NCI-H2196 (cell line): ENCODE data around the gene CTNNBL1.
"Not testable (repeated sequence)": the region's sequence is repeated elsewhere in the genome, so short reads cannot be mapped to it uniquely, and the experiment has no call there.

ENCODE experiments used
- DNase-seq: peaks from one replicate; lab custom pipeline; 2025; ENCODE audit not compliant: unreplicated experiment; lab: John Stamatoyannopoulos, UW

CTNNBL1 gene

GRCh38 chr20:37848706-37849105 lies 154.9 kb downstream of the CTNNBL1 start:
- DNase-seq, result no peak

GRCh38 chr20:37849156-37849555 lies 155.3 kb downstream of the CTNNBL1 start:
- no peak for DNase-seq

GRCh38 chr20:37849566-37849965 lies 155.7 kb downstream of the CTNNBL1 start:
- no peak for DNase-seq

- DNase-seq, result no peak
Observed at GRCh38 chr20:37850036-37850592, 156.3 kb downstream of the CTNNBL1 start.

GRCh38 chr20:37850724-37851355 lies 157.0 kb downstream of the CTNNBL1 start:
- DNase-seq, result no peak

GRCh38 chr20:37852666-37853065 lies 158.8 kb downstream of the CTNNBL1 start:
- no peak for DNase-seq

GRCh38 chr20:37853823-37854375 lies 160.1 kb downstream of the CTNNBL1 start:
- DNase-seq, result no peak

GRCh38 chr20:37856034-37856433 lies 162.2 kb downstream of the CTNNBL1 start:
- DNase-seq, result not testable (repeated sequence)

- no peak for DNase-seq
Observed at GRCh38 chr20:37856932-37857660, 163.3 kb downstream of the CTNNBL1 start.

GRCh38 chr20:37859406-37860171 lies 165.8 kb downstream of the CTNNBL1 start:
- no peak for DNase-seq

- DNase-seq, result no peak
Observed at GRCh38 chr20:37863289-37863688, 169.5 kb downstream of the CTNNBL1 start.

- no peak for DNase-seq
Observed at GRCh38 chr20:37864298-37864697, 170.5 kb downstream of the CTNNBL1 start.

- no peak for DNase-seq
Observed at GRCh38 chr20:37866051-37866450, 172.2 kb downstream of the CTNNBL1 start.

- DNase-seq, result no peak
Observed at GRCh38 chr20:37867289-37868195, 173.7 kb downstream of the CTNNBL1 start.

GRCh38 chr20:37868851-37869333 lies 175.1 kb downstream of the CTNNBL1 start:
- DNase-seq, result no peak

GRCh38 chr20:37869334-37869861 lies 175.6 kb downstream of the CTNNBL1 start:
- DNase-seq, result no peak

- DNase-seq, result no peak
Observed at GRCh38 chr20:37870294-37870693, 176.5 kb downstream of the CTNNBL1 start.

- DNase-seq, result no peak
Observed at GRCh38 chr20:37871751-37872150, 177.9 kb downstream of the CTNNBL1 start.

GRCh38 chr20:37872161-37872560 lies 178.3 kb downstream of the CTNNBL1 start:
- no peak for DNase-seq

- DNase-seq, result no peak
Observed at GRCh38 chr20:37873884-37874283, 180.1 kb downstream of the CTNNBL1 start.
